ENCODE measurements around the gene ZNF8. TPM values are rescaled to one million over a fixed set of nuclear protein-coding genes. Genes with fewer than 3 reads are reported as not detected.

ZNF8 gene
- total RNA-seq, 1 donor from 2014 or later, result 5.4 TPM

DNA sequence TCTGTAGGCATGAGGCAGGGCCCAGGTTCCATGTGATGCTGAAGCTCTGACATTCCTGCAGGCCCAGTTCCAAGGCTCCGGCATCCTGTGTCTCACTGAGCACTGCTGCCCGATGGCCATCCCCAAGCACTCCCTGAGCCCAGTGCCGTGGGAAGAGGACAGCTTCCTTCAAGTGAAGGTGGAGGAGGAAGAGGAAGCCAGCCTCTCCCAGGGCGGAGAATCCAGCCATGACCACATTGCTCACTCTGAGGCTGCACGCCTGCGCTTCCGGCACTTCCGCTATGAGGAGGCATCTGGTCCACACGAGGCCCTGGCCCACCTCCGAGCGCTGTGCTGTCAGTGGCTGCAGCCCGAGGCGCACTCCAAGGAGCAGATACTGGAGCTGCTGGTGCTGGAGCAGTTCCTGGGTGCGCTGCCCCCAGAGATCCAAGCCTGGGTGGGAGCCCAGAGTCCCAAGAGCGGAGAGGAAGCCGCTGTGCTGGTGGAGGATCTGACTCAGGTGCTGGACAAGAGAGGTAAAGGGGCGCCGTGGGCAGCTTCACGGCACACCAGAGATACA, 56.0 kb downstream of the ZNF8 start:
- Histone ChIP-seq H3K4me1 (no peaks in the 10 kb centered on the region), H3K27me3 (ENCODE audit: low read depth) (no peaks in the 10 kb centered on the region), H3K27ac (no peak overlapping the region), H3K4me3 (no peak overlapping the region), H3K9me3 (no peaks in the 10 kb centered on the region), H3K36me3 (peaks cover 46% of the 10 kb centered on the region)
- DNase-seq, result peak; percentile 29
- TF ChIP-seq, protein P1, sequence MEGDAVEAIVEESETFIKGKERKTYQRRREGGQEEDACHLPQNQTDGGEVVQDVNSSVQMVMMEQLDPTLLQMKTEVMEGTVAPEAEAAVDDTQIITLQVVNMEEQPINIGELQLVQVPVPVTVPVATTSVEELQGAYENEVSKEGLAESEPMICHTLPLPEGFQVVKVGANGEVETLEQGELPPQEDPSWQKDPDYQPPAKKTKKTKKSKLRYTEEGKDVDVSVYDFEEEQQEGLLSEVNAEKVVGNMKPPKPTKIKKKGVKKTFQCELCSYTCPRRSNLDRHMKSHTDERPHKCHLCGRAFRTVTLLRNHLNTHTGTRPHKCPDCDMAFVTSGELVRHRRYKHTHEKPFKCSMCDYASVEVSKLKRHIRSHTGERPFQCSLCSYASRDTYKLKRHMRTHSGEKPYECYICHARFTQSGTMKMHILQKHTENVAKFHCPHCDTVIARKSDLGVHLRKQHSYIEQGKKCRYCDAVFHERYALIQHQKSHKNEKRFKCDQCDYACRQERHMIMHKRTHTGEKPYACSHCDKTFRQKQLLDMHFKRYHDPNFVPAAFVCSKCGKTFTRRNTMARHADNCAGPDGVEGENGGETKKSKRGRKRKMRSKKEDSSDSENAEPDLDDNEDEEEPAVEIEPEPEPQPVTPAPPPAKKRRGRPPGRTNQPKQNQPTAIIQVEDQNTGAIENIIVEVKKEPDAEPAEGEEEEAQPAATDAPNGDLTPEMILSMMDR (IDR thresholded peaks at IDR 0.05), result no peak
- intact Hi-C loops (cut with DNase I), result no loop called here
- ATAC-seq, result no peak

DNA sequence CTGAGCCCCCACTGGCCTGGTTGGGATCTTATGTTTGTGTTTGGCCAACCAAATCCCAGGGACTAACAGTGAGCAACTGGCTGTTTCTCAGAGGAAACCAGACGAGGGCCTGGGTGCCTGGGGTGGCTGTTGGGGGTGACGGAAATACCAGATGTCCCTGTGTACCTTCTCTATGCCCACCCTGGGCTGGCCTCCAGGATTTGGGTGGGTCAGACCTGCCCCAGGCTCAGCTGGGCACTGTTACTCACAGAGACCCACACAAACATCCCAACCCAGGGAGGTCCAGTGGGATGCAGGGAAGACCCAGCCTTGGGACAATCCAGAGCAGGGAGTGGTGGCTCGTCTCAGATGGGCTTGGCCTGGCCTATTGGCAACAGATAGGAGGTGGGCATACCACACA, 56.9 kb downstream of the ZNF8 start:
- ATAC-seq, result no peak
- H3K36me3 ChIP-seq, result peaks cover 50% of the 10 kb centered on the region

GRCh38 chr19:58336216-58336615, 57.5 kb downstream of the ZNF8 start:
- peaks cover 50% of the 10 kb centered on the region for H3K36me3 ChIP-seq
- DNase-seq, result no peak
- H3K27me3 ChIP-seq (ENCODE audit: low read depth), result no peaks in the 10 kb centered on the region

More for the DNA sequence above, 56.9 kb downstream of the ZNF8 start:
- no peak for DNase-seq
- TF ChIP-seq, protein P1 (IDR thresholded peaks at IDR 0.05), result no peak
- Histone ChIP-seq H3K4me1 (no peaks in the 10 kb centered on the region), H3K9me3 (no peaks in the 10 kb centered on the region), H3K27me3 (ENCODE audit: low read depth) (no peaks in the 10 kb centered on the region), H3K4me3 (no peak overlapping the region), H3K27ac (no peak overlapping the region)
- intact Hi-C loops (cut with DNase I), result no loop called here

GRCh38 chr19:58336820-58337219, 58.1 kb downstream of the ZNF8 start:
- Histone ChIP-seq H3K27me3 (ENCODE audit: low read depth) (no peaks in the 10 kb centered on the region), H3K27ac (no peak overlapping the region), H3K4me1 (no peaks in the 10 kb centered on the region), H3K4me3 (no peak overlapping the region), H3K9me3 (no peaks in the 10 kb centered on the region), H3K36me3 (peaks cover 54% of the 10 kb centered on the region)
- no peak for ATAC-seq
- intact Hi-C loops (cut with DNase I), result no loop called here
- DNase-seq, result no peak
- TF ChIP-seq, protein P1 (IDR thresholded peaks at IDR 0.05), result no peak

More at GRCh38 chr19:58336216-58336615, 57.5 kb downstream of the ZNF8 start:
- no peak for ATAC-seq
- H3K9me3 ChIP-seq, result no peaks in the 10 kb centered on the region
- intact Hi-C loops (cut with DNase I), result no loop called here
- no peak overlapping the region for H3K27ac ChIP-seq
- TF ChIP-seq, protein P1 (IDR thresholded peaks at IDR 0.05), result no peak
- no peak overlapping the region for H3K4me3 ChIP-seq
- H3K4me1 ChIP-seq, result no peaks in the 10 kb centered on the region

DNA sequence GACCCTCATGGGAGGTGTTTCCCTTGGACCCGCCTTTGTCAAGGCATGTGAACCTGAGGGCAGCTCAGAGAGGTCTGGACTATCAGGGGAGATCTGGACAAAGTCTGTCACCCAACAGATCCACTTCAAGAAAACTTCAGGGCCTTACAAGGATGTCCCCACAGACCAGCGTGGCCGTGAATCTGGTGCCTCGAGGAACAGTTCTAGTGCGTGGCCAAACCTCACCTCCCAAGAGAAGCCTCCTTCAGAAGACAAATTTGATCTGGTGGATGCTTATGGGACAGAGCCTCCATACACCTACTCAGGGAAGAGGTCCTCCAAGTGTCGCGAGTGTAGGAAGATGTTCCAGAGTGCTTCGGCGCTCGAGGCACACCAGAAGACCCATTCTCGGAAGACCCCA, 59.6 kb downstream of the ZNF8 start:
- Histone ChIP-seq H3K27me3 (ENCODE audit: low read depth) (no peaks in the 10 kb centered on the region), H3K27ac (no peak overlapping the region), H3K9me3 (no peaks in the 10 kb centered on the region), H3K4me1 (no peaks in the 10 kb centered on the region), H3K36me3 (peaks cover 55% of the 10 kb centered on the region), H3K4me3 (no peak overlapping the region)
- TF ChIP-seq, protein P1 (IDR thresholded peaks at IDR 0.05), result no peak
- ATAC-seq (no peak), DNase-seq (no peak)
- intact Hi-C loops (cut with DNase I), result no loop called here

All from lower lobe of right lung (tissue), 2 donors.